Renal cortical epithelial cell (primary cell): Measurements from ENCODE around the gene KBTBD7. TPM values are rescaled to one million over a fixed set of nuclear protein-coding genes. Genes with fewer than 3 reads are reported as not detected.
"Not testable (repeated sequence)": the region's sequence is repeated elsewhere in the genome, so short reads cannot be mapped to it uniquely, and the experiment has no call there.

ENCODE experiments used
- DNase-seq: peaks from one replicate; pipeline ENCODE4 v3.0.0-alpha.2; 2011; ENCODE audit warnings: low read depth
- total RNA-seq: library from RNA; depleted of rRNA; stranded (reverse); fragments of >200 nt; gene quantifications from 2 replicates; pipeline ENCODE4 v1.2.3, GENCODE V29; 2014

The KBTBD7 gene
- total RNA-seq, 1 donor from 2014 or later, result 15.7 TPM

GRCh38 chr13:41199079-41199478 is 4.7 kb upstream of the KBTBD7 start:
- no peak for DNase-seq

GRCh38 chr13:41196620-41197019 is 2.3 kb upstream of the KBTBD7 start:
- no peak for DNase-seq

GRCh38 chr13:41196011-41196410 is 1.6 kb upstream of the KBTBD7 start:
- DNase-seq, result no peak

- DNase-seq, result no peak
Observed at GRCh38 chr13:41193469-41193868, 900 bp downstream of the KBTBD7 start.

- DNase-seq, result no peak
Observed at GRCh38 chr13:41188584-41188983, 5.8 kb downstream of the KBTBD7 start.

- no peak for DNase-seq
Observed at GRCh38 chr13:41186481-41186880, 7.9 kb downstream of the KBTBD7 start.

GRCh38 chr13:41182231-41182630 is 12.1 kb downstream of the KBTBD7 start:
- no peak for DNase-seq

- peak; percentile 29 for DNase-seq
Observed at GRCh38 chr13:41179593-41180250, 14.6 kb downstream of the KBTBD7 start.

GRCh38 chr13:41178040-41178439 is 16.3 kb downstream of the KBTBD7 start:
- peak; percentile 15 for DNase-seq

- DNase-seq, result no peak
Observed at GRCh38 chr13:41177616-41178015, 16.8 kb downstream of the KBTBD7 start.

GRCh38 chr13:41175576-41175975 is 18.8 kb downstream of the KBTBD7 start:
- DNase-seq, result not testable (repeated sequence)

- DNase-seq, result no peak
Observed at GRCh38 chr13:41162151-41162550, 32.2 kb downstream of the KBTBD7 start.

- DNase-seq, result no peak
Observed at GRCh38 chr13:41159174-41159573, 35.2 kb downstream of the KBTBD7 start.

- DNase-seq, result no peak
Observed at GRCh38 chr13:41157048-41157717, 37.2 kb downstream of the KBTBD7 start.

- DNase-seq, result no peak
Observed at GRCh38 chr13:41156620-41157019, 37.7 kb downstream of the KBTBD7 start.

- DNase-seq, result no peak
Observed at GRCh38 chr13:41154042-41154441, 40.3 kb downstream of the KBTBD7 start.

GRCh38 chr13:41152005-41152404 is 42.4 kb downstream of the KBTBD7 start:
- no peak for DNase-seq

- DNase-seq, result no peak
Observed at GRCh38 chr13:41150058-41150457, 44.3 kb downstream of the KBTBD7 start.

GRCh38 chr13:41148419-41149283 is 45.7 kb downstream of the KBTBD7 start:
- DNase-seq, result no peak

GRCh38 chr13:41145136-41145908 is 49.0 kb downstream of the KBTBD7 start:
- DNase-seq, result no peak

- no peak for DNase-seq
Observed at GRCh38 chr13:41144576-41144975, 49.8 kb downstream of the KBTBD7 start.
